ENCODE measurements around the gene TMEM52. TPM values are rescaled to one million over a fixed set of nuclear protein-coding genes. Genes with fewer than 3 reads are reported as not detected.

TMEM52 gene
- polyA plus RNA-seq, 1 of the 3 experiments (the other 2 are of a cell fraction): 4.8 TPM

DNA sequence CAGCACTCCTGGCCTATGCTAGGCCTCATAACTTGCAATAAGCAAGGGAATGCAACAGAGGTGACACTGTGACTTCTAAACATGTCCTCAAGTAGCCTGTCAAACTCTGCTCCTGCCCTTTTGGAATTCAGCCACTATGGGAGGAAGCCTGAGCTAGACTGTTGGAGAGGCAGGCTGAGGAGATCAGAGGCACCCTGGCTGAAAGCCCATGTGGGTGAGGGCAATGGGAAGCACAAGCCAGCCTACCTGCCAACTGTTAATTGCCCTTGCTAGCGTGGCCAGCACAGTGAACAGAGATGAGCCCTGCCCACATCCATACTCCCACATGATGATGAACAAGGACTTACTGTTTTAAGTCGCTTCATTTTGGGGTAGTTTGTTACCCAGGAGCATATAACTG lies 45.9 kb downstream of the TMEM52 start:
- H3K4me3 ChIP-seq (ENCODE audit: low read depth in 2 of 2, low read length in 1 of 2): no peak overlapping the region
- no peaks in the 10 kb centered on the region for H3K27me3 ChIP-seq (ENCODE audit: insufficient read depth)
- H4K20me1 ChIP-seq (ENCODE audit: insufficient read depth): peaks cover 100% of the 10 kb centered on the region
- H2AFZ ChIP-seq (ENCODE audit: low read depth): no peak overlapping the region
- no peak overlapping the region for H3K4me2 ChIP-seq
- no peak for DNase-seq
- peaks cover 8 to 30% of the 10 kb centered on the region in 2 experiments for H3K36me3 ChIP-seq (replicated peaks in 1 of 2; ENCODE audit: control insufficient read depth in 1 of 2, insufficient read depth in 2 of 2, low read length in 1 of 2)
- H3K27ac ChIP-seq (ENCODE audit: low read depth in 2 of 2, low read length in 1 of 2): no peak overlapping the region
- H3K9ac ChIP-seq: no peak overlapping the region
- ChIA-PET CTCF (interaction anchor here (2.0 kb wide), 1 partner anchor 10 kb away, joined by 7 read pairs; no protein-coding TSS in a partner anchor), POLR2A (no interaction called here)
- WGBS (ENCODE audit: low lambda C conversion rate): 100% methylated on average over 1 of the region's 2 CpGs
- no peaks in the 10 kb centered on the region for H3K9me3 ChIP-seq
- no peaks in the 10 kb centered on the region for H3K9me2 ChIP-seq
- H3F3A ChIP-seq (replicated peaks; ENCODE audit: insufficient read depth): peaks cover 9% of the 10 kb centered on the region
- peaks cover 100% of the 10 kb centered on the region for H3K79me2 ChIP-seq (ENCODE audit: insufficient read depth)
- TF ChIP-seq JUND (IDR thresholded peaks at IDR 0.05) (no peak), GATA2 (CRISPR knock-in tag; IDR thresholded peaks at IDR 0.05) (no peak)
- peaks cover 0 to 18% of the 10 kb centered on the region in 2 experiments; a peak in 1 of 4 replicates for H3K4me1 ChIP-seq (ENCODE audit: control insufficient read depth in 1 of 2, insufficient read depth in 2 of 2, low read depth in 1 of 2, low read length in 1 of 2)

DNA sequence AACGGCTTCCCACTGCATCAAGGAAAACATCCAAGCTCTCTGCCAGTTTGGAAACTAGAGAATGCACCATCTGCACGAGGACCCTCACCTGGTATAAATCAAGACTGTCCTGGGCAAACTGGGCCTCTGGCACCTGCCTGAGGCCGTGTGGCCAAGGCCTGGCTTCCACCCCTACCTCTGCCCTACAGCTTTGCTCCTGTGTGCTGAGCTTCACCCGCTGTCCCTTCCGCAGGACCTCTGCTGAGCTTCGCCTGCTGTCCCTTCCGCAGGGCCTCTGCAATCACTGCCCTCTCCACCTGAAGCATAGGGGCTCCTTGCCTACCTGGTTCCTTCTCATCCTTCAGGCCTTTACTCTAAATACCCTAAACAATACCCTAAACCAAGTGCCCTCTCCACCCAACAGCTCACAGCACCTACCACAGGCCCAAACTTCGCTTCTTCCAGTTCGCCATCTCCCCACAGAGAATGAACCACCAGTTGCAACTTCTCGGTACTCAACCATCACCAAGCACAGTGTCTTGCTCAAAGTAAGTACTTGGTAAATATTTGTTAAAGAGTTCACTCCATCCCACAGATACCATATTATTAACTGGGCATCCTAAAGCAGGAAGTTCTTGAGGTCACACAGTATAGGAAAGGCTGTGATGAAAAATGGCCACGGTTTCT lies 46.6 kb downstream of the TMEM52 start:
- 95% methylated on average over 11 of the region's 11 CpGs for WGBS (ENCODE audit: low lambda C conversion rate)
- peaks cover 8 to 30% of the 10 kb centered on the region in 2 experiments for H3K36me3 ChIP-seq (replicated peaks in 1 of 2; ENCODE audit: control insufficient read depth in 1 of 2, insufficient read depth in 2 of 2, low read length in 1 of 2)
- H3K27me3 ChIP-seq (ENCODE audit: insufficient read depth): no peaks in the 10 kb centered on the region
- H3K4me1 ChIP-seq (ENCODE audit: control insufficient read depth in 1 of 2, insufficient read depth in 2 of 2, low read depth in 1 of 2, low read length in 1 of 2): peaks cover 0 to 18% of the 10 kb centered on the region in 2 experiments; a peak in 1 of 4 replicates
- ChIA-PET CTCF (interaction anchor here (1.3 to 2.0 kb wide), 2 partner anchors 10 to 36 kb away, joined by 5 to 7 read pairs; no protein-coding TSS in a partner anchor), POLR2A (no interaction called here)
- H4K20me1 ChIP-seq (ENCODE audit: insufficient read depth): peaks cover 100% of the 10 kb centered on the region
- TF ChIP-seq NFIC (IDR thresholded peaks at IDR 0.05; ENCODE audit: borderline replicate concordance): no peak
- no peak for TF ChIP-seq GABPA (IDR thresholded peaks at IDR 0.05; ENCODE audit: low read depth)
- TF ChIP-seq SMC3 (IDR thresholded peaks at IDR 0.05; ENCODE audit: low read depth, low read length): no peak
- no peak for TF ChIP-seq RCOR1 (IDR thresholded peaks at IDR 0.05; ENCODE audit: low read length)
- TF ChIP-seq TAF1 (IDR thresholded peaks at IDR 0.05; ENCODE audit: borderline replicate concordance, low read depth, low read length): no peak
- no peak for TF ChIP-seq NRF1 (IDR thresholded peaks at IDR 0.05; ENCODE audit: low read depth, low read length)
- no peak for TF ChIP-seq JUND (IDR thresholded peaks at IDR 0.05)
- TF ChIP-seq ELF1 (IDR thresholded peaks at IDR 0.05): no peak
- TF ChIP-seq TEAD4 (IDR thresholded peaks at IDR 0.05; ENCODE audit: borderline replicate concordance, insufficient read depth): no peak
- TF ChIP-seq, protein P1, sequence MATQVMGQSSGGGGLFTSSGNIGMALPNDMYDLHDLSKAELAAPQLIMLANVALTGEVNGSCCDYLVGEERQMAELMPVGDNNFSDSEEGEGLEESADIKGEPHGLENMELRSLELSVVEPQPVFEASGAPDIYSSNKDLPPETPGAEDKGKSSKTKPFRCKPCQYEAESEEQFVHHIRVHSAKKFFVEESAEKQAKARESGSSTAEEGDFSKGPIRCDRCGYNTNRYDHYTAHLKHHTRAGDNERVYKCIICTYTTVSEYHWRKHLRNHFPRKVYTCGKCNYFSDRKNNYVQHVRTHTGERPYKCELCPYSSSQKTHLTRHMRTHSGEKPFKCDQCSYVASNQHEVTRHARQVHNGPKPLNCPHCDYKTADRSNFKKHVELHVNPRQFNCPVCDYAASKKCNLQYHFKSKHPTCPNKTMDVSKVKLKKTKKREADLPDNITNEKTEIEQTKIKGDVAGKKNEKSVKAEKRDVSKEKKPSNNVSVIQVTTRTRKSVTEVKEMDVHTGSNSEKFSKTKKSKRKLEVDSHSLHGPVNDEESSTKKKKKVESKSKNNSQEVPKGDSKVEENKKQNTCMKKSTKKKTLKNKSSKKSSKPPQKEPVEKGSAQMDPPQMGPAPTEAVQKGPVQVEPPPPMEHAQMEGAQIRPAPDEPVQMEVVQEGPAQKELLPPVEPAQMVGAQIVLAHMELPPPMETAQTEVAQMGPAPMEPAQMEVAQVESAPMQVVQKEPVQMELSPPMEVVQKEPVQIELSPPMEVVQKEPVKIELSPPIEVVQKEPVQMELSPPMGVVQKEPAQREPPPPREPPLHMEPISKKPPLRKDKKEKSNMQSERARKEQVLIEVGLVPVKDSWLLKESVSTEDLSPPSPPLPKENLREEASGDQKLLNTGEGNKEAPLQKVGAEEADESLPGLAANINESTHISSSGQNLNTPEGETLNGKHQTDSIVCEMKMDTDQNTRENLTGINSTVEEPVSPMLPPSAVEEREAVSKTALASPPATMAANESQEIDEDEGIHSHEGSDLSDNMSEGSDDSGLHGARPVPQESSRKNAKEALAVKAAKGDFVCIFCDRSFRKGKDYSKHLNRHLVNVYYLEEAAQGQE (IDR thresholded peaks at IDR 0.05; ENCODE audit: low read depth, low read length): no peak
- no peak for TF ChIP-seq FOXM1 (IDR thresholded peaks at IDR 0.05; ENCODE audit: low read depth)
- TF ChIP-seq, protein P2, sequence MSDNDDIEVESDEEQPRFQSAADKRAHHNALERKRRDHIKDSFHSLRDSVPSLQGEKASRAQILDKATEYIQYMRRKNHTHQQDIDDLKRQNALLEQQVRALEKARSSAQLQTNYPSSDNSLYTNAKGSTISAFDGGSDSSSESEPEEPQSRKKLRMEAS (IDR thresholded peaks at IDR 0.05; ENCODE audit: low read depth): no peak
- TF ChIP-seq, protein P3, sequence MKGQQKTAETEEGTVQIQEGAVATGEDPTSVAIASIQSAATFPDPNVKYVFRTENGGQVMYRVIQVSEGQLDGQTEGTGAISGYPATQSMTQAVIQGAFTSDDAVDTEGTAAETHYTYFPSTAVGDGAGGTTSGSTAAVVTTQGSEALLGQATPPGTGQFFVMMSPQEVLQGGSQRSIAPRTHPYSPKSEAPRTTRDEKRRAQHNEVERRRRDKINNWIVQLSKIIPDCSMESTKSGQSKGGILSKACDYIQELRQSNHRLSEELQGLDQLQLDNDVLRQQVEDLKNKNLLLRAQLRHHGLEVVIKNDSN (IDR thresholded peaks at IDR 0.05; ENCODE audit: borderline replicate concordance, low read depth): no peak
- no peak overlapping the region for H3K27ac ChIP-seq (ENCODE audit: low read depth in 2 of 2, low read length in 1 of 2)
- peaks cover 100% of the 10 kb centered on the region for H3K79me2 ChIP-seq (ENCODE audit: insufficient read depth)
- no peak overlapping the region for H3K9ac ChIP-seq
- peaks cover 16% of the 10 kb centered on the region for H3F3A ChIP-seq (replicated peaks; ENCODE audit: insufficient read depth)
- no peak overlapping the region for H3K4me3 ChIP-seq (ENCODE audit: low read depth in 2 of 2, low read length in 1 of 2)
- no peak overlapping the region for H3K4me2 ChIP-seq
- no peak overlapping the region for H2AFZ ChIP-seq (ENCODE audit: low read depth)
- H3K9me2 ChIP-seq: no peaks in the 10 kb centered on the region
- no peak for DNase-seq
- no peaks in the 10 kb centered on the region for H3K9me3 ChIP-seq

Data from SK-N-SH (cell line).